Muscle of back (tissue), 11 donors: ENCODE measurements around the gene PPM1H. TPM values are rescaled to one million over a fixed set of nuclear protein-coding genes. Genes with fewer than 3 reads are reported as not detected.

ENCODE experiments used
- DNase-seq, 3 donors: peaks; one replicate each; pipeline versions ENCODE4 v3.0.0 to v3.0.0-alpha.2; 2013
- polyA plus RNA-seq, 10 donors: library from polyadenylated mRNA; unstranded; fragments of 120-200 nt; gene quantifications; one replicate each; pipeline ENCODE4 v1.2.1, GENCODE V29; 2013; ENCODE audit not compliant: insufficient read length in 10 of 10

Gene PPM1H
- polyA plus RNA-seq, 10 donors = 2.8 to 4.9 (median 3.5) TPM

- DNase-seq = peak; percentile 76 to 95 (median 88)
Observed at GRCh38 chr12:62714774-62715721, 219.9 kb downstream of the PPM1H start.

DNA sequence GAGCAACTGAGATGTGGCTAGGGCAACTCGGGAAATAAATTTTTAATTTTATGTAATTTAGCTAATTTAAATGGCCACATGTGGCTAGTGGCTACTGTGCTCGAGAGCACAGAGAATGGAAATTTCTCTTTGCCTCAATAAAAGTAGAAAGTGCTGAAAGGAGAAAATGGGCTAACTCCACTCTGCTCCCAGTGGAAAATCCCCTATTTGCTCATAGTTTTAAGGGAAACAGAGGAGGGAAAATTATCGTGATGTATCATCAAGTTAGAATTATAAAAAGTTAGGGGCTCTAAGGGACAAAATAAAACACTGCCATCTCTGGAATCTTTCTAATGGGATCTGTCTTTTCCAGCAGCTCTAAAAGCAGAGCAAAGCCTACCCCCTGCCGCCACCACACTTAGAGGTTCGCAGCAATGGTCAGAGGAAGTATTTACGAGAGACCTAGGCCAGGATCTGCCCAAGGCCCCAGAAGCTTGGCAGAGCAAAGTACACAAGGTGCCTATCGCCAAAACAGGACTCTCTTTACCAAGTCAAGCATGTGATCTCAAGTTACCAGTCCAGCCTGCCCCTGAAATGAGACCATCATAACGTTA lies 220.7 kb downstream of the PPM1H start:
- no peak for DNase-seq

DNA sequence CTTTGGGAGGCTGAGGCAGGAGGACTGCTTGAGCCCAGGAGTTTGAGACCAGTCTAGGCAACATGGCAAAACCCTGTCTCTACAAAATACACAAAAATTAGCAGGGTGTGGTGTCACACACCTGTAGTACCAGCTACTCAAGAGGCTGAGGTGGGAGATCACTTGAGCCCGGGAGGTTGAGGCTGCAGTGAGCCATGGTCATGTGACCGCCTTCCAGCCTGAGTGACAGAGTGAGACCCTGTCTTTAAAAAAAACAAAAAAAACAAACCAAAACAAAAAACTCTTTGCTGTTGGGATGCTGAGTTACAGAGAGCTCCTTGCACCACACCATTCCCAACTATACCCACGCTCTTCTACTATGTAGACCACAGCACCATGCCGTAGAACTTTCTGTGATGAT lies 221.2 kb downstream of the PPM1H start:
- DNase-seq = no peak

- peak in 1 of 3 donors; percentile 44 for DNase-seq
Observed at GRCh38 chr12:62712681-62713573, 222.0 kb downstream of the PPM1H start.

DNA sequence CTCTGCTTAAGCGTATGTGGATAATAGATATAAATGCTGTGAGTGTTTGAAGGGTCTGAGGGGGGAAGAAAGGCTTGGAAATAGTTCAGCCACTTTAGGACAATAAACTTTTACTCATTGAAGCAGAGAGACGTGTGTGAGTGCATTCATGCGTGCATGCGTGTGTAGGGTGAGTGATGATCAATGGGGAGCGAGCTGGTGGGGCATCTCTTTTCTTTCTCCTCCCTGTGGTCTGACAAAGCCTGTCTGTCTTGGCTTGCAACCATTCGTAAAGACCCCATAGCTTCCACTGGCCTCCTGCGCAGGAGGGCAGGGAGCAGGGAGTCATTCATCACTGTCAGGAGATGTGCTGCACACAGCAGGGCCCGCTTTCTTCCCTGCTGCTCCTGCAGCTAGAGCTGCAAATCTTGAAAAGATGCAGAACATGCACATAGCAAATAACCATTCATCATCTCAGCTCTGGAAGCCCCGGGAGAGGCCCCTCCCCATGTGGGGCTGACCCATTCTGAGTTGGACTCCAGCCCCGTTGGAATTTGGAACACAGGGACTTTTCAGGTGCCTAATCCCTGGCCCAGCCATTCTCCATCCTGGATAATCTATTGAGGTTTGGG lies 223.2 kb downstream of the PPM1H start:
- DNase-seq = peak in 1 of 3 donors; percentile 45

GRCh38 chr12:62709311-62709710 lies 225.6 kb downstream of the PPM1H start:
- no peak for DNase-seq

DNA sequence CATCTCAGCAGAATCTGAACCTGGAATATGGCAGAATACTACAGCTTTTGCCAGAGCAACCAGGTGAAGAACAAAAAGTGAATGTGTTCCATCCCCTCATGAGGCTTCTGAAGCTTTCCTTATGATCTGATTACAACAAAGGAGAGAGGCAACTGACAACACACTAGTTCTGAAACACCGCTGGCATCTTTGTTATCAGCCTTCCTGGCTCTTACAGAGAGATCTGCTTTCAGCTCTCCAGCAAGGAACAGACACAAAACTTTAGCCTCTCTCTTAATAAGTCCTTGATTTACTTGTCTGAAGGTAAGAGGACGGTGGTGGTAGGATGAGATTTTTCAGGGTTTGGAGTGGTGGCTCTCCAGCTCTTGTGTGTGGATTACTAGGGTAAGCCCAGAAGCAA lies 227.0 kb downstream of the PPM1H start:
- no peak for DNase-seq

GRCh38 chr12:62705846-62706245 lies 229.1 kb downstream of the PPM1H start:
- no peak for DNase-seq

DNA sequence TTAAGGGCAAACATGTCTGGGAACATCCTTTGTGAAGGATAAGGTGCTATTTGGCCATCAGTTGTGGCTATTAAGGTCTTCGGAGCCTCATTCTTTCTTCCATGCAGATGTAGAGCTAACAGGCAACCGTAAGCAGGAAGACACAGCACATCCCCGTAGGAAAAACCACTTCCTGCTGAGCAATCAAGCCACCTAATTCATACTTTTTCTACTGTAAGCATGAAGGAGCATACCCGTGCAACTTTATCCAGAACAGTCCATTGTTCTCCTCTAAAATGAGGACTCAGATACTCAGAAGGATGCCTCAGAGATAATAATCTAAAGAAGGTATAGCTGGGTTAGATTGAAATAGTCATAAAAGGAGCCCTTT lies 232.0 kb downstream of the PPM1H start:
- DNase-seq = peak in 2 of 3 donors; percentile 38 to 67

DNA sequence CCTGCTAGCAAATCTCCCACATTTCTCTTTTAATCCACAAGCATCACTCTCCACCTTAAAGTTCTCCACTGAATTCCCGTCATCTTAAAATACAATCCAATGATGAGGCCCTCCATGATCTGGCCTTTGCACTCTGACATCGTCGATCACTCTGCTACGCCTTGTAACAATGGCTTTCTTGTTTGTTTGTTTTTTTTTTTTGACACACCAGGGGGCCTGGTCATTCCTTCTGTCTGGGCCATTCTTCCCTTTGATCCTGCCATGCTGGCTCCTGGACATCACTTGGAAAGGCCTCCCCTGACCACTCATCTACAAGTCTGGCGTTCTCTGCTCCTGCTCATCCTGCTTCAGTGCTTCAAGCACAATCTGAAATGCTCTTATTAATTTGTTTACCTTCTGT lies 233.5 kb downstream of the PPM1H start:
- no peak for DNase-seq

- DNase-seq = no peak
Observed at GRCh38 chr12:62700091-62700880, 234.7 kb downstream of the PPM1H start.

- DNase-seq = peak in 1 of 3 donors; percentile 61
Observed at GRCh38 chr12:62698701-62699101, 236.2 kb downstream of the PPM1H start.

- no peak for DNase-seq
Observed at GRCh38 chr12:62697893-62698292, 237.1 kb downstream of the PPM1H start.

DNA sequence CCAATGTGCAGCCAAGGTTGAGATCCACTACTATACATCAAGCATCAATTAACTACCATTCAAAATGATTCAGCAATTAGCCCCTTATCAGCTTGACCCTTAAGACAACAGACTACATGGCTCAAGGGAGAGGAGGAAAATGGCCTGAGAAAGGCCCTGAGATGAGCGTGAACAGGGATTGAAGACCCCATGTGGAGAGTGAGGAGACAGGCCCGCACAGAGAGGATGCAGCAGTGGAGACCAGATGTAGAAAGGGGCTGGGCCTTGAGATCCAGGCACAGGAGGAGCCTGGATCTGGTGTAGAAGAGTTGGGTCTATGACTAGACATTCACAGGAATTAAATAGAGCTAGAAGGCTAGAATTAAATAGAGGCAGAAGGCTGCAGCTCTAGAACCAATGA lies 239.3 kb downstream of the PPM1H start:
- DNase-seq = no peak

DNA sequence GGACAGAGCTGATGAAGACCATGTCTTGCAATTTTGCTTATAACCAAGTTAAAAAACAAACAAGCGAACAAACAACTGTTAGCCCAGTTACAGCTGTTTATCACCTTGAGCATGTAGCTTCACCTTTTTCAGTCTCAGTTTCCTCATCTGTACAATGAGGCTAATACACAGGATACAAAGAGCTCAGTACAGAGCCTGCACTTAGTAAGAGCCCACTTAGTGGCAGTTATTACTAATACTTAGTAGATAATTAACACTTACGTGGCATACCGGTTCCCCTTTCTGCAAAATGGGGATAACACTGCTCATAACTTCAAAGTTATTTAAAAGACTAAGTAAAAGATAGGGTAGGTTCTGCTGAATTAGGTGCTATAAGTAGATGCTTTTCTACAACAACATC lies 240.3 kb downstream of the PPM1H start:
- DNase-seq = no peak

- DNase-seq = no peak
Observed at GRCh38 chr12:62694116-62694515, 240.8 kb downstream of the PPM1H start.

DNA sequence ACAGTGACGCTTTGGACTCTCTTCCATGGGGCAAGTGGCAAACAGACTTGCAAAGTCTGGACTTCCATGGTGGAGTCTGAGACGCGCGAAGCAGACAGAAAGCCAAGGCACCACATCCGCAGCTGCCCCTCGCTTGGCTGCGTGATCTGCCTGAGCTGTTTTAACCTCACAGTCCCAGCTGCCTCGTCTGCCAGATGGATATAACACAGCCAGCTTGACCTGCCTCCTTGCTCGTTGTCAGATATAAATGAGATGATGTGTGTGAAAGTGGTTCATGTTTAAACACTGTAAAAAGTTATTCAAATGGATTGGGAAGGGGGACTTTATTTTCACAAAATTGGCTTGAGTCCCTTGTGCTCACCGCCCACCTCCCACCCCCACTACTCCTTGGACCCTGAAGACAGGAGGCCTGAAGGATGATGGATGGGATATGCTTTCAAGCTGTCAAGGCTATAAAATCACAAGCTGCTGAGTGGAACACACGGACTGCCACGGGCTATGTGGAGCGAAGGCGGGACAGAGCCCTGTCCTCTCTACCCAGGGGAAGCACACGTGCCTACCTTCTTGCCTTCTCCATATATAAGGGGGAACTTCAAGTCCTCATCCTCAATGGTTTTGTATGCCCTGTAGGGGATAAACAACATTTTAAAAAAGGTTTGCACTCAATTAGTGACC lies 241.4 kb downstream of the PPM1H start:
- peak in 2 of 3 donors; percentile 38 to 63 for DNase-seq

GRCh38 chr12:62692884-62693283 lies 242.1 kb downstream of the PPM1H start:
- DNase-seq = peak in 1 of 3 donors; percentile 92

GRCh38 chr12:62691309-62691708 lies 243.6 kb downstream of the PPM1H start:
- DNase-seq = no peak
